ENCODE data around the gene JAKMIP2.

- TF ChIP-seq, protein P1, sequence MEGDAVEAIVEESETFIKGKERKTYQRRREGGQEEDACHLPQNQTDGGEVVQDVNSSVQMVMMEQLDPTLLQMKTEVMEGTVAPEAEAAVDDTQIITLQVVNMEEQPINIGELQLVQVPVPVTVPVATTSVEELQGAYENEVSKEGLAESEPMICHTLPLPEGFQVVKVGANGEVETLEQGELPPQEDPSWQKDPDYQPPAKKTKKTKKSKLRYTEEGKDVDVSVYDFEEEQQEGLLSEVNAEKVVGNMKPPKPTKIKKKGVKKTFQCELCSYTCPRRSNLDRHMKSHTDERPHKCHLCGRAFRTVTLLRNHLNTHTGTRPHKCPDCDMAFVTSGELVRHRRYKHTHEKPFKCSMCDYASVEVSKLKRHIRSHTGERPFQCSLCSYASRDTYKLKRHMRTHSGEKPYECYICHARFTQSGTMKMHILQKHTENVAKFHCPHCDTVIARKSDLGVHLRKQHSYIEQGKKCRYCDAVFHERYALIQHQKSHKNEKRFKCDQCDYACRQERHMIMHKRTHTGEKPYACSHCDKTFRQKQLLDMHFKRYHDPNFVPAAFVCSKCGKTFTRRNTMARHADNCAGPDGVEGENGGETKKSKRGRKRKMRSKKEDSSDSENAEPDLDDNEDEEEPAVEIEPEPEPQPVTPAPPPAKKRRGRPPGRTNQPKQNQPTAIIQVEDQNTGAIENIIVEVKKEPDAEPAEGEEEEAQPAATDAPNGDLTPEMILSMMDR (IDR thresholded peaks at IDR 0.05; ENCODE audit: insufficient read depth, low read length) = no peak
- TF ChIP-seq GABPA (IDR thresholded peaks at IDR 0.05; ENCODE audit: low read depth) (no peak), POLR2AphosphoS5 (IDR thresholded peaks at IDR 0.05; ENCODE audit: low read depth) (no peak)
These were observed 114.1 kb downstream of the JAKMIP2 start for GRCh38 chr5:147668385-147668784.

Measured in HL-60 (cell line).